Activated CD4-positive, alpha-beta T cell treated with anti-CD3 and anti-CD28 coated beads for 36 hours (primary cell): ENCODE data around the gene SLC7A1. TPM values are rescaled to one million over a fixed set of nuclear protein-coding genes. Genes with fewer than 3 reads are reported as not detected.
A peak's percentile ranks its signal among the peaks of the same experiment; 100 is the strongest.

Source experiments
- ATAC-seq: fragments of 200-7000 bp; cut with Tn5 transposase; one replicate; pipeline ENCODE4 v1.10.0; 2021; ENCODE audit warnings: mild to moderate bottlenecking, moderate library complexity
- CTCF ChIA-PET: fragments of 350-600 bp; sonication (Branson Sonifier 250); formaldehyde crosslinking; loops from one replicate; lab custom pipeline; 2021; ENCODE audit warnings: antibody characterized with exemption; lab: Charles Lee
- POLR2A ChIA-PET: fragments of 350-600 bp; sonication (Branson Sonifier 250); formaldehyde crosslinking; loops from one replicate; lab custom pipeline; 2021; ENCODE audit warnings: antibody characterized with exemption, inconsistent platforms; lab: Charles Lee
- DNase-seq: peaks from one replicate; pipeline ENCODE4 v3.0.0-alpha.2; 2020
- H3K27ac Mint-ChIP-seq: one replicate; pipeline ENCODE4 v1.8.0; 2021; ENCODE audit warnings: mixed read lengths
- H3K27me3 Mint-ChIP-seq: one replicate; pipeline ENCODE4 v1.8.0; 2021; ENCODE audit warnings: mixed read lengths
- H3K36me3 Mint-ChIP-seq: one replicate; pipeline ENCODE4 v1.8.0; 2021; ENCODE audit warnings: low read depth, mixed read lengths
- H3K4me1 Mint-ChIP-seq: one replicate; pipeline ENCODE4 v1.8.0; 2021; ENCODE audit warnings: mixed read lengths
- H3K4me3 Mint-ChIP-seq: one replicate; pipeline ENCODE4 v1.8.0; 2021; ENCODE audit warnings: mild to moderate bottlenecking, moderate library complexity, mixed read lengths
- H3K9me3 Mint-ChIP-seq: one replicate; pipeline ENCODE4 v1.8.0; 2021; ENCODE audit warnings: low read depth, mixed read lengths
- intact Hi-C, 2 experiments: fragments of 100-400 bp; cut with DNase I in 1 of 2; cut with micrococcal nuclease in 1 of 2; formaldehyde crosslinking; loops; one replicate each; pipeline versions ENCODE4 v1.14.2 to v1.15.1; 2022 to 2024; cut with DNase I, micrococcal nuclease
- total RNA-seq, 2 experiments: library from RNA; stranded (reverse); gene quantifications; one replicate each; pipeline ENCODE4 v1.2.3, GENCODE V29; 2021

Gene SLC7A1
- total RNA-seq, 2 experiments from 2014 or later = 91.1 to 126 TPM

DNA sequence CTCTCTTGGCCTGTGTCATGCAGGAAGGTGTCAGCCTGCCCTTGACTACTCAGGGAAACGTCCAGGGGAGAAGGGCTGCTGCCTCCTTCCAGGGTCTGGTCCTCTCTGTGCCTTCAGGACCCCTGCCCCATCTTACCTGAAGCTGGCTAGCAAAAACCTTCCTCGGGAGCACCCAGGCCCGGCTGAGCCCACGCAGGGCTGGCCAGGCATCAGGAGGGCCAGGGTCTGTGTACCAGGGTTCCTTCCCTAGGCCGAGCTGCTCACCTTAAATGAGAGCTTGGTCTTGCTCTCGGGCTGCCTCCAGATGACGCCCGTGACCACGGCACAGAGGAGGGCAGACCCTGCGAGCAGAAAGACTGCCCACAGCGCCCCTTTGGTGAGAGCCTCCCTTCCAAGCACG is 78.6 kb downstream of the SLC7A1 start:
- no peak for ATAC-seq
- CTCF ChIA-PET = interaction anchor here (1.6 to 2.7 kb wide), 2 partner anchors 10 to 195 kb away, joined by 3 to 17 read pairs; no protein-coding TSS in a partner anchor
- intact Hi-C loops = no loop called here
- Mint-ChIP-seq H3K4me3 (no peak overlapping the region), H3K36me3 (peaks cover 56% of the 10 kb centered on the region), H3K4me1 (no peaks in the 10 kb centered on the region), H3K27me3 (no peaks in the 10 kb centered on the region), H3K27ac (no peak overlapping the region), H3K9me3 (no peaks in the 10 kb centered on the region)
- POLR2A ChIA-PET = no interaction called here
- no peak for DNase-seq

DNA sequence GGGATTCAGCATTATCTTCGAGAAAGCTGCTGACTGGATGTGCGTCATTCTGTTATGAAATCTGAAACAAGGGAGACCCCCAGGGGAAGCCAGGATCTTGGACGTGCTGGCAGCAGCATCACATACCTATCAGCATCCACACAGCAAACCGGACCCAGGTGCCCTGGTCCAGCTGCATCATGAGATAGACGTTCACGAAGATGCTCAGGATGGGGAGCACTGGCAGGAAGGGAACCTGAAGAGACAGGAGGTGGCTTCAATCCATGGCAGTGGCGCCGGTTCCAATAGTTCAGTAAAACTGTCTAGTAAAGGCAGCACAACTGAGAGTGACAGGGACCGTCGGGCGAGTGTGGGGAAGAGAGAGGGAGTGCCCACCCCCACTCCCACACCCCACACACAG is 79.5 kb downstream of the SLC7A1 start:
- Mint-ChIP-seq H3K4me3 (no peak overlapping the region), H3K27me3 (no peaks in the 10 kb centered on the region), H3K27ac (no peak overlapping the region), H3K4me1 (no peaks in the 10 kb centered on the region), H3K36me3 (peaks cover 55% of the 10 kb centered on the region), H3K9me3 (no peaks in the 10 kb centered on the region)
- intact Hi-C loops = no loop called here
- ATAC-seq = no peak
- ChIA-PET CTCF (no interaction called here), POLR2A (no interaction called here)
- DNase-seq = no peak

DNA sequence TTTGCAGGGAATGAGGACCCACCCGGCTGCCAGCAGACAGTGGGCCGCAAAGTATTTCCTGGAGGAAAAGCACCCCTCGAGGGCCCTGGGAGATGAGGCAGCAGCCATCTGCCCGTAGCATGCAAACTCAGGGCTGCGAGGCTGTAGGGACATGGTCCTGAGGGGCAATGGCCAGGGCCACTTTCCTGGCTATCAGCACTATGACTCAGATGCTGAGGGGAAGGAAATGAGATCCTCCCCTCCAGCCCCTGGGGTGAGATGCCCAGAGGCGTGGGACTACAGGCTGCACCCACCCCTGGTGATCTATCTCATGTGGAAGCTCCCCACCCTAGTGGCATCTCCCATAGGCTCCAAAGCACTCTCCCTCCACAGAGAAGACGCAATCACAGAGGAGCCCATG is 80.1 kb downstream of the SLC7A1 start:
- H3K36me3 Mint-ChIP-seq = peaks cover 52% of the 10 kb centered on the region
- H3K27ac Mint-ChIP-seq = no peak overlapping the region
- H3K27me3 Mint-ChIP-seq = no peaks in the 10 kb centered on the region
- H3K4me1 Mint-ChIP-seq = no peaks in the 10 kb centered on the region
- POLR2A ChIA-PET = interaction anchor here (1.0 kb wide), 1 partner anchor 12 kb away, joined by 3 read pairs; no protein-coding TSS in a partner anchor
- DNase-seq (no peak), ATAC-seq (no peak)
- no peak overlapping the region for H3K4me3 Mint-ChIP-seq
- intact Hi-C loops = no loop called here
- CTCF ChIA-PET = interaction anchor here (0.5 kb wide), 1 partner anchor 47 kb away, joined by 3 read pairs; no protein-coding TSS in a partner anchor
- H3K9me3 Mint-ChIP-seq = no peaks in the 10 kb centered on the region

DNA sequence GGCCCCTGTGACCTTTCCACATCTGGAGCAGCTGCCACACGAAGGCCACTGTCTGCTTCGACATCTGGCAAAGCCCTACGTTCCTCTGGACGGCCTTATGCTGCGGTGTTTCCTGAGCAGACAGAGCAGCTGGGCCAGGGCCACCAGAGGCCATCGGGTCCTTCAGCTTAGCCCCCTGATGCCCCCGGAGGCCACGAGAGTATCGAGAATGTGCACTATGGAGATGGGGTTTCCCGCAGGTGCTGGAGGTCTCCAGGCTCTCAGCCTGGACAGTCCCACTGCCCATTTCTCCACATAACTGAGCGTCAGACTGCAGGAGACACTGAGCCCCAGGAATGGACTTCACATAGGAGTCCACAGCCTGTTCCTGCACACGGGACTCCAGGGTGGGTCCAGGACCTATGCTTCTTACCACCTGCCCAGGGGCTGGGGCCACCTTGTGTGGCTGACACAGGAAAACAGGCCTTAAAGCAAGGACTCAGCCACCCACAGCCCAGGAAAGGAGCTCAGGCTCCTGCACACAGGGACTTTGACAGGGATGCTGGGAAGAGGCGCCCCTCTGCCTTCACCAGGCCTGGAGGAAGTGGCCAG is 80.7 kb downstream of the SLC7A1 start:
- intact Hi-C loops = no loop called here
- DNase-seq (no peak), ATAC-seq (no peak)
- CTCF ChIA-PET = interaction anchor here (0.5 kb wide), 1 partner anchor 47 kb away, joined by 3 read pairs; no protein-coding TSS in a partner anchor
- no peaks in the 10 kb centered on the region for H3K4me1 Mint-ChIP-seq
- no peak overlapping the region for H3K27ac Mint-ChIP-seq
- no peak overlapping the region for H3K4me3 Mint-ChIP-seq
- no peaks in the 10 kb centered on the region for H3K9me3 Mint-ChIP-seq
- POLR2A ChIA-PET = interaction anchor here (1.0 kb wide), 1 partner anchor 11 kb away, joined by 3 read pairs; no protein-coding TSS in a partner anchor
- H3K27me3 Mint-ChIP-seq = no peaks in the 10 kb centered on the region
- H3K36me3 Mint-ChIP-seq = peaks cover 49% of the 10 kb centered on the region

DNA sequence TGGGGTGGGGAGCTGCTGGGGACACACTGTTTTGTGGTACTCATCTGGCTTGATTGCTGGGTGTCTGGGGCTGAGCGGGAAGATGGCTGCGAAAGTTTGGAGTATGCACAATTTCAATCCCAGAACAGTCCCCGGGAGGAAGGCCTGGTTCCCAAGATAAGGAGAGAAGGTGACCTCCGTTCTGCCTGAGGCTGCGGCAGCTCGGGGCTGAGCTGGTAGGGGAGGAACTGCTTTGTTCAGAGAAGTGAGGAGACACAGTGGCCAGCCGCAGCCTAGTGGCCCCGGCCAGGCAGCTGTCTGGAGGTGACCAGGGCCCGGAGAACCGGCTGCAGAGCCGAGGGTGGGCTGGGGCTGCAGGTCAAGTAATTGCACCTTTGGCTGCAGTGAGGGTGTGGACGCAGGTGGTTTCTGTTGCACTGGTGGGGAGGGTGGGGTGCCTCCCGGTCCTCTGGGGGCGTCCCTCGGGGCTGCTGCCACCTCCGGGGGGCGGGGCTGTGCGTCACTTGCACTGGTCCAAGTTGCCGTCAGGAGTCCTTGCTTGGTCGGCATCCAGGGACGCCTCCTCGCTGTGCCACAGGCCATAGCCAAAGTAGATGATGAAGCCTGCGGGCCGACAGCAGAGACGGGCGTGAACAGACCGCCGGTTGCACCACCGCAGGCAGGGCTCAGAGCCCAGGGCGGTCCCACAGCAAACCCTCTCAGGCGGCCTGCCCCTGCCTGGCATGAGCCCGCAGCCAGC is 81.3 kb downstream of the SLC7A1 start:
- Mint-ChIP-seq H3K27ac (no peak overlapping the region), H3K36me3 (peaks cover 47% of the 10 kb centered on the region), H3K27me3 (no peaks in the 10 kb centered on the region), H3K4me3 (no peak overlapping the region), H3K9me3 (no peaks in the 10 kb centered on the region), H3K4me1 (no peaks in the 10 kb centered on the region)
- intact Hi-C loops = no loop called here
- DNase-seq = no peak
- ChIA-PET POLR2A (no interaction called here), CTCF (interaction anchor here (0.7 kb wide), 2 partner anchors 65 to 1265 kb away, joined by 4 read pairs; no protein-coding TSS in a partner anchor)
- no peak for ATAC-seq

DNA sequence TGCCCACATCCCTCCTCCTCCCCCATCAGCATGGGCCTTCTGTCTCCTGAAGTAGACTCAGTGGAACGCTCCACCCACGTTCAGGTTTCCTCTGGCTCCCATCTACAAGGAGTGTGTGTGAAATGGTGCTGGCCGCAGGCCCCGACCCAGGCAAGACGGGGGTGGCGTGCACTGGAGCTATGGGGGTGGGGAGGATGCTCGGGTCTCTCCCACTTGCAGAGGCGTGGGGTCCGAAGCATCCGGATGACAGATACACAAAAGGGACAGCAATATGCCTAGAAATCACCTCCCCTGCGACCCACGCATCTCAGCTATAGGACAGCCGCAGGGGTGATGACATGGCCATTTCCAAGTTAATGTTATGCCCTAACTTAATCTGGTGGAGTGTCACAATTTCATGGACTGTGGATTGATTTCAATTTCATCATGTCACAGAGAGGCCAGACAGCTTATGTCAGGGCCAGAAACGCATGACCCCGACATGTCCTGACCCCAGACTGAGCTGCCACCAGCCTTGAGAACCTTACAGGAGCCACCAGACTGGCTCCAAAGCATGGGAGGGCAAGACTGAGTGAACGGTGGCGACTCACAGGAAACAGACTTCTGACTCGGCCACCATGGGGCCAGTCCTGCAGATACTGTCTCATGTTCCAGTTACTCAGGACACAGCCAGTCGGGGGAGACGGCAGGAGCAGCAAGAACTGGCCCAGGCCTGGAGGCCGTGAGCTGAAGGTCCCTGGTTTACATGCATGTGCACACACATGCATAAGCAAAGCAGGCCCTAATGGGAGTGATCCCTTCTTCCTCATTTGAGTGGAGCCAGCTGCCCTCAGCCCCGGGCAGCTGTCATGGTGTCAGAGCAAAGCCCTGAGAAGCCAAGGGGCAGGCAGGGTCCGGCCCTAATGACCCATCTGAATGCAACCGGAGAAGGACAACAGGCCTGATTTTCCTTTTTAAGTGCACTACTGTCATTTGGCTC is 82.2 kb downstream of the SLC7A1 start:
- DNase-seq = no peak
- Mint-ChIP-seq H3K9me3 (no peaks in the 10 kb centered on the region), H3K27ac (peak overlapping the region; percentile 41), H3K36me3 (peaks cover 44% of the 10 kb centered on the region), H3K27me3 (no peaks in the 10 kb centered on the region), H3K4me3 (no peak overlapping the region), H3K4me1 (no peaks in the 10 kb centered on the region)
- POLR2A ChIA-PET = no interaction called here
- CTCF ChIA-PET = interaction anchor here (0.7 kb wide), 2 partner anchors 64 to 1266 kb away, joined by 4 read pairs; no protein-coding TSS in a partner anchor
- no peak for ATAC-seq
- intact Hi-C loops = no loop called here

DNA sequence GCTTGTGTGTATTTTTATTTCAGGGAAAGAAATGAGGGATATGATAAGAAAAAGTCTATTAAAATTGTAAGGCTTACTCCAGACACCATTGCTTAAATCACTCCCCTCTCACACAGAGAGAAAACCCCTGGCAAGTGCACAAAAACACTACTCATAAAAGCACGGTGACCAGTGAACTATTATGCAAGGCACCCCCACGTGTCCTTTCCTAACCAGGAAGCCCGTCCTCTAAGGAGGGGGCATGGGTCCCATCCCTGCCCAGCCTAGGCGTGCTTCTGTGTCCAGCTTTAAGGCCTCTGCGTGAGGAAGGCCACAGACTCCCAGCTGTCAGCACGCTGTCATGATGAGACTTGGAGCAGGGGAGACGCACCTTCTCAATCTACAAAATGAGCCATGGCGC is 83.5 kb downstream of the SLC7A1 start:
- no peaks in the 10 kb centered on the region for H3K4me1 Mint-ChIP-seq
- CTCF ChIA-PET = no interaction called here
- no peak overlapping the region for H3K4me3 Mint-ChIP-seq
- no peaks in the 10 kb centered on the region for H3K27me3 Mint-ChIP-seq
- intact Hi-C loops = no loop called here
- POLR2A ChIA-PET = no interaction called here
- peaks cover 35% of the 10 kb centered on the region for H3K36me3 Mint-ChIP-seq
- H3K9me3 Mint-ChIP-seq = no peaks in the 10 kb centered on the region
- no peak for DNase-seq
- ATAC-seq = no peak
- H3K27ac Mint-ChIP-seq = no peak overlapping the region

DNA sequence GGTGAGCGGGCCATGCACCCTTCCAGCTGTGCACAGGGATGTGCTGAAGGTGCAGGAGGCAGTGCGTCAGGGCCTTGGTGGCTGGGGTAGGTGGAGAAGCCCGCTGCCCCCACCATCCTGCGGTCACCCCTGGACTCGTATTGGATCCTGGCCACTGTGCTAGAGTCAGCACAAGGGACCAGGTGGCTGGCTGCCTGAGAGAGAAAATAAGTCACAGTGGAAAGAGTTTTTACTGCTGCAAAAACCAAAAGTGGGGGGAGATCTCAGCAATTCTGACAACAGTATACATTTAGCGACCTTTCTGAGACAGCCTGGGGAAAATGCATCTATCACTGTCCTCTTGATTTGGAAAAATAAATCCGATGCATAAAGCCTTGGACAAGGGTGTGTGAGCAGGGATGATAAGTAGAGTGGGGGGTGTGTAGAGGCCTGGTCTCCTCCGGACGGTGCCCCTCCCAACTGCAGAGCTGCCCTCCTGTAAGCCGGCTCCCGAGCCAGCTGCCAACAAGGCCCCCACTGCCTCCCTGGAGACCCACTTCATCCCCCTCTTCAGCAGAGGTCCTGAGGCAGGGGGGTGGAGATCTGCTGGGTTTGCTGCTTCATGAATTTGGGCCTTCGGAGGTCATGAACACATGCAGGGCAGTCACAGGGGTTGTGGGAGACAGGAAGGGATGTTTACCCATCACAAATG is 84.2 kb downstream of the SLC7A1 start:
- CTCF ChIA-PET = no interaction called here
- Mint-ChIP-seq H3K9me3 (no peaks in the 10 kb centered on the region), H3K36me3 (peaks cover 29% of the 10 kb centered on the region), H3K27me3 (no peaks in the 10 kb centered on the region), H3K4me1 (no peaks in the 10 kb centered on the region), H3K27ac (no peak overlapping the region), H3K4me3 (no peak overlapping the region)
- intact Hi-C loops = no loop called here
- ATAC-seq (no peak), DNase-seq (no peak)
- POLR2A ChIA-PET = no interaction called here

DNA sequence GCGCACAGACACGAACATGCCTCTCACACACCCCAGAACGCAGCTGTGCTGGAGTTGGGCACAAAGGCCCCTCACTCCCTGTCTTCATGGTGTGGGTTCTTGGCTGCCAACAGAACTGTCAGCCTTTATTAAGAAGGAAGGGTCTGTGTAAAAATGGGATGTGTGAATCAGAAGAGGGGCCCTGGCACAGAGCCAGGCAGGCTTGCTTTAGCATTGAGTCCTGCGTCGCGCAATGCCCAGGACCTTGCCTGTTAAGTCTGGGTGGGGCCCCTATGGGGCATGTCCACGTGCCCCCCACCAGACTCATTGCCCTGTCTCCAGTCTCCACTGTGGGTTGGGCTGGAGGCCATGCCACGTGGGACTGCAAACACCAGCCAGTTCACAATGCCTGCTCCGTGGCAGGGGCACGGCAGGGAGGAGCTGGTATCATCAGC is 84.8 kb downstream of the SLC7A1 start:
- H3K4me1 Mint-ChIP-seq = no peaks in the 10 kb centered on the region
- no peak overlapping the region for H3K4me3 Mint-ChIP-seq
- ChIA-PET CTCF (interaction anchor here (3.9 kb wide), 1 partner anchor 197 kb away, joined by 31 read pairs; no protein-coding TSS in a partner anchor), POLR2A (no interaction called here)
- no peaks in the 10 kb centered on the region for H3K27me3 Mint-ChIP-seq
- no peak overlapping the region for H3K27ac Mint-ChIP-seq
- H3K9me3 Mint-ChIP-seq = no peaks in the 10 kb centered on the region
- intact Hi-C loops = no loop called here
- no peak for DNase-seq
- H3K36me3 Mint-ChIP-seq = peaks cover 29% of the 10 kb centered on the region
- ATAC-seq = no peak

DNA sequence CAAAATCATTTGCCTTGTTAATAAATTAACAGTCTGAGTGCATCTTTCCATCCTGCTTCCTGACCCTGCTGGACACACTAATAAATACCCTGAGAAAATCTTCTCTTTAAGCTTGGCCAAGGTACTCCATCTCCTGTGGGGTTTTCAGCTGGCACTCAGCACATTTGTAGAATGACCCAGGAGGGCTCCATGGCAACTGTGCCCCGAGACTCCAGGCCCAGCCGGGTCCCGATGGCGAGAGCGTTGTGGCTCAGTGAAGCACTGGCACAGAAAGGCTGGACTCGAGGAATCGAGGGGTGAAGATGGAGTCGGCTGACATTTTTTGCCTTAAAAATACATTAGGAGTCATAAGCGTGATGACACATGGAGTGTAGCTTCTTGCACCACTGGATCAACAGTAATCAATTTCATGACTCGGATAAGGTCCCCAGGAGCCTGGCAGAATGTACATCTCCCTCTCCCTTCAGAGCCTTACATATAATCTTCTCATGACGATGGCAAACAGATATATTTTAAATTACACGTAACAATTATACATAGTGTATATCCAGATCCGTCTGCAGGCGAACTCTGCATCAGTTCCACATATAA is 85.4 kb downstream of the SLC7A1 start:
- ATAC-seq = no peak
- Mint-ChIP-seq H3K9me3 (no peaks in the 10 kb centered on the region), H3K36me3 (peaks cover 29% of the 10 kb centered on the region), H3K27me3 (no peaks in the 10 kb centered on the region), H3K4me3 (no peak overlapping the region), H3K27ac (no peak overlapping the region), H3K4me1 (no peaks in the 10 kb centered on the region)
- intact Hi-C loops = loop anchor here in 1 of 2 experiments (2.0 to 10.0 kb wide), 2 partner anchors 205 to 605 kb away; no protein-coding TSS in a partner anchor
- ChIA-PET CTCF (interaction anchor here (0.7 to 3.9 kb wide), 2 partner anchors 198 to 222 kb away, joined by 3 to 31 read pairs; no protein-coding TSS in a partner anchor), POLR2A (no interaction called here)
- DNase-seq = no peak
